HG03175 (cell line): ENCODE measurements around the gene PLA2G6.

Experiments used
- ATAC-seq: cut with Tn5 transposase; IDR thresholded peaks from one replicate; pipeline ENCODE4 v1.9.1; 2021; ENCODE audit warnings: mild to moderate bottlenecking, moderate library complexity; ENCODE audit not compliant: unreplicated experiment

The PLA2G6 gene

GRCh38 chr22:38115423-38116205 is 66.0 kb downstream of the PLA2G6 start:
- ATAC-seq: no peak

GRCh38 chr22:38114484-38115398 is 66.9 kb downstream of the PLA2G6 start:
- ATAC-seq: no peak

- ATAC-seq: no peak
These were observed 69.2 kb downstream of the PLA2G6 start for GRCh38 chr22:38112381-38112780.

- ATAC-seq: no peak
These were observed 69.7 kb downstream of the PLA2G6 start for GRCh38 chr22:38111925-38112355.

- no peak for ATAC-seq
These were observed 70.5 kb downstream of the PLA2G6 start for GRCh38 chr22:38110863-38111852.

GRCh38 chr22:38110008-38110862 is 71.4 kb downstream of the PLA2G6 start, which contains the start of gene BAIAP2L2:
BAIAP2L2 (minus strand) TSS chr22:38110684; CDS start chr22:38110525, 159 bp downstream.
- no peak for ATAC-seq

GRCh38 chr22:38109371-38110001 is 72.1 kb downstream of the PLA2G6 start:
- no peak for ATAC-seq

- ATAC-seq: no peak
These were observed 72.9 kb downstream of the PLA2G6 start for GRCh38 chr22:38108561-38109319.

- no peak for ATAC-seq
These were observed 73.7 kb downstream of the PLA2G6 start for GRCh38 chr22:38107692-38108515.

GRCh38 chr22:38106814-38107578 is 74.6 kb downstream of the PLA2G6 start:
- ATAC-seq: no peak

- no peak for ATAC-seq
These were observed 77.5 kb downstream of the PLA2G6 start for GRCh38 chr22:38104084-38104483.

- ATAC-seq: no peak
These were observed 78.0 kb downstream of the PLA2G6 start for GRCh38 chr22:38103641-38104040.

GRCh38 chr22:38098410-38099249 is 83.0 kb downstream of the PLA2G6 start:
- ATAC-seq: no peak

- no peak for ATAC-seq
These were observed 83.8 kb downstream of the PLA2G6 start for GRCh38 chr22:38097557-38098409.

- ATAC-seq: no peak
These were observed 84.6 kb downstream of the PLA2G6 start for GRCh38 chr22:38097058-38097457.
